ENCODE measurements around the gene PARP14.
"Not testable (repeated sequence)": the region's sequence is repeated elsewhere in the genome, so short reads cannot be mapped to it uniquely, and the experiment has no call there.

Gene PARP14

DNA sequence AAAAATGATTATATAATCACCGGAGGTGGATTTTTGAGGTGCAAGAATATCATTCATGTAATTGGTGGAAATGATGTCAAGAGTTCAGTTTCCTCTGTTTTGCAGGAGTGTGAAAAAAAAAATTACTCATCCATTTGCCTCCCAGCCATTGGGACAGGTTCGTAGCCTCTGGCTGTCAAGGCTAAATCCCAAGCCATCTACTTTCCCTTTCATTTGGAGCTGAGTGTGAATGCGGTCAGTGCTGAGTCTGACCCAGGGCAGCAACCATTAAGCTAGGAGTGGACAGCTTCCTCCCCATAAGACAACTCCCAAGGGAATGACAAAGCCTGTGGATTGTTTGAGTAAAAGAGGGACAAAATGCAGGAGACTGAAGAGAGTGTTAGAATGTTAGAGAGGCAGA is 33.6 kb downstream of the PARP14 start:
- no peak for DNase-seq (ENCODE audit: low read depth in 2 of 2, low spot score in 1 of 2)

DNA sequence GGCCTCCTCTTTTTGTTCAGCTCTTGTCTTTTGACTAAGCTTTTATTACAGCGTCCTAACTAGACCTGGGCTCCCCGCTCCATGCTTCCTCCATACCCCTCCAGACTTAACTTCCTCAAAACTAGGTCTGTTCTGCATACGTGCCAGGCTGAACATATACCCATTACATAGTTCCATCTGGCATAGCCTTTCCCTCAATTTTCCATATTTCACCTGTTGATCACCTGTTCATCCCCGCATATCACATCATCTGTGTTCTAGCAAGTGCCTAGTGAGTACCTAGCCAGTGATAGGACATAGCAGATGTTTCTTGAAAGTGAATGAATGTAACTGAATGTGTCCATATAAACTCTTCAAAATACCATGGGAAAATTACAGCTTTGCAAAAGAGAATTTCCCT is 36.0 kb downstream of the PARP14 start:
- DNase-seq (ENCODE audit: low read depth in 2 of 2, low spot score in 1 of 2): no peak

- DNase-seq (ENCODE audit: low read depth in 2 of 2, low spot score in 1 of 2): no peak
Observed at GRCh38 chr3:122719273-122719921, 38.8 kb downstream of the PARP14 start.

GRCh38 chr3:122725106-122725505 is 44.5 kb downstream of the PARP14 start:
- no peak for DNase-seq (ENCODE audit: low read depth in 2 of 2, low spot score in 1 of 2)

DNA sequence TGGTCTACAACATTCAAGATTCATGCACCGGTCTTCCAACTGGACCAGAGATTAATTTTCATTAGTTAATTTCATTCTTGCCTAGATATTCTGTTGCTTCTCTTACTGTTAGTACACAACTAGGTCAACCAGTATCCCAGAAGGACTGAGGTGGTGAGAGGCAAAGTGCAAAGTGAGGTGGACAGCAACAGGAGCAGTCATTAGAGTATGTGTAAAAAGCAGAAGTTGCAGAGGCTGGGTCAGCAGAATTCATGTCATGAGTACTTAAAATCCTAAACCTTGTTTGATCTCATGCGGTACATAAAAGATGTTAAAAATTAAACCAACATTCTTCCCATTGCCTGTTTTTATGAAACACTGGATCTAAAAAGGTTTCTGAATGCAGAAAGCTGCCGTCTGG is 46.7 kb downstream of the PARP14 start:
- no peak for DNase-seq (ENCODE audit: low read depth in 2 of 2, low spot score in 1 of 2)

- DNase-seq (ENCODE audit: low read depth in 2 of 2, low spot score in 1 of 2): no peak
Observed at GRCh38 chr3:122727766-122728165, 47.1 kb downstream of the PARP14 start.

- no peak for DNase-seq (ENCODE audit: low read depth in 2 of 2, low spot score in 1 of 2)
Observed at GRCh38 chr3:122728186-122728585, 47.5 kb downstream of the PARP14 start.

GRCh38 chr3:122728756-122729514 is 48.3 kb downstream of the PARP14 start:
- no peak for DNase-seq (ENCODE audit: low read depth in 2 of 2, low spot score in 1 of 2)

GRCh38 chr3:122730240-122730639 is 49.6 kb downstream of the PARP14 start:
- no peak for DNase-seq (ENCODE audit: low read depth in 2 of 2, low spot score in 1 of 2)

- not testable (repeated sequence) for DNase-seq (ENCODE audit: low read depth in 2 of 2, low spot score in 1 of 2)
Observed at GRCh38 chr3:122732682-122733525, 52.3 kb downstream of the PARP14 start.

GRCh38 chr3:122739172-122739571 is 58.5 kb downstream of the PARP14 start:
- DNase-seq (ENCODE audit: low read depth in 2 of 2, low spot score in 1 of 2): no peak

DNA sequence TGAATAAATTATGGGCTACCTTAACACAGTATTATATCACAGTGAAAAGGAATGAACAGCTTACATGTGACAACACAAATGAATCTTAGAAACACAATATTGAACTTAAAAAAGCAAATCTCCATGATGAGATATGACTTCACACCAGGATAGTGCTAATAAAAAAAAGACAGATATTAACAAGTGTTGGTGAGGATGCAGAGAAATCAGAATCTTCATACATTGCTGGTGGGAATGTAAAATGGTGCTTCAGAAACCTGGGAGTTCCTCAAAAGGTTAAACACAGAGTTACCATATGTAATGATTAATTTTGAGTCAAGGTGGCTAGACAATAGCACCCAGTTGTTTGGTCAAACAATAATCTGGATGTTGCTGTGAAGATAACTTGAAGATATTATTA is 61.6 kb downstream of the PARP14 start:
- DNase-seq (ENCODE audit: low read depth in 2 of 2, low spot score in 1 of 2): no peak

DNA sequence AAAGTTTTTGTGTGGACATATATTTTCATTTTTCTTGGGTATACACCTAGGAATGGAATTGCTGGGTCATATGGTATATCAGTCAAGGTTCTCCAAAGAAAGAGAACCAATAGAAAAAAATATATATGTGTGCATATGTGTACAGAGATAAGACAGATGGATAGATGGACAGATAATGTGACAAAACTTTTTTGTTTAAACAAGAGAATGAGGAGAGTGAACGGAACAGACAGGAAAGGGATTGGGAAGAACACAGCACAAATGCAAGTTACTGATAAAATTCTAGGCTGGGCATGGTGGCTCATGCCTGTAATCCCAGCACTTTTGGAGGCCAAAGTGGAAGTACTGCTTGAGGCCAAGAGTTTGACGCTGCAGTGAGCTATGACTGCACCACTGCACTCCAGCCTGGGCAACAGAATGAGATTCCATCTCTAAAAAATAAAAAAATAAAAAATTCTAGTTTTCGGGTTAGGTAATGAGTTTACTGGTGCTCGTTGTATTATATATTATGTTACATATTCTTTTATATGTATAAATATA is 63.0 kb downstream of the PARP14 start:
- no peak for DNase-seq (ENCODE audit: low read depth in 2 of 2, low spot score in 1 of 2)

DNA sequence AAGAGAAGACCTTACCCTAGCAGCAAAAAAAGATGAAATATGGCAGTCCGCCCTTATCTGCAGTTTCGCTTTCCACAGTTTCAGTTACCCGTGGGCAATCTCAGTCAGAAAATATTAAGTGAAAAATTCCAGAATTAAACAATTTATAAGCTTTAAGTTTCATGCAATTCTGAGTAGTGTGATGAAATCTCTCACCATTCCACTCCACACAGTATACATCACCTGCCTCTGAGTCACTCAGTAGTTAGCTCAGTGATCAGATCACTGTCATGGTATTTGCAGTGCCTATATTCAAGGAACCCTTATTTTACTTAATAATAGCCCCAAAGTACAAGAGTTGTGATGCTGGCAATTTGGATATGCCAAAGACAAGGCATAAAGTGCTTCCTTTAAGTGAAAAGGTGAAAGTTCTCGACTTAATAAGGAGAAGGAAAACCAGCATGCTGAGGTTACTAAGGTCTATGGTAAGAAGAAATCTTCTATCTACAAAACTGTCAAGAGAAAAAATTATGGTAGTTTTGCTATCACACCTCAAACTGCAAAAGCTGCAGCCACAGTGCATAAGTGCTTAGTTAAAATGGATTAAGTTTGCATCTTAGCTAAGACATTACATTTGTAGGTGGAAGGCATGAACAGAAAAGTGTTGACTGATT is 64.9 kb downstream of the PARP14 start:
- DNase-seq (ENCODE audit: low read depth in 2 of 2, low spot score in 1 of 2): no peak

GRCh38 chr3:122747295-122747694 is 66.7 kb downstream of the PARP14 start:
- DNase-seq (ENCODE audit: low read depth in 2 of 2, low spot score in 1 of 2): not testable (repeated sequence)

DNA sequence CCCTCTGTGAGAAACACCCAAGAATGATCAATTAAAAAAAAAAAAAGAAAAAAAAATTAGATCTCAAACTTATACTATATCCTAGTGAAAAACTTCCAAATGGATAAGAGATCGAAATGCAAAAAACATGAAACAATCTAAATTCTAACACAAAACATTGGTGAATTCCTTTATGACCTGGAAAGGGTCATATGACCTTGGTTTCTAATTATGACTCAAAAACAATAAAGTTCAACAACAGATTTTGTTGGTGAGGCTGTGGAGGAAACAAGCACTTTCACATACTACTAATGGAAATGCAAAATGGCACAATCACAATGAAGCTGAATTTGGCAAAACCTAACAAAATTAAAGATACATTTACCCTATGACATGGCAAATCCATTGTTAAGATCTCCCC is 67.7 kb downstream of the PARP14 start:
- DNase-seq (ENCODE audit: low read depth in 2 of 2, low spot score in 1 of 2): no peak

GRCh38 chr3:122754929-122755328 is 74.3 kb downstream of the PARP14 start:
- no peak for DNase-seq (ENCODE audit: low read depth in 2 of 2, low spot score in 1 of 2)

GRCh38 chr3:122755491-122755890 is 74.9 kb downstream of the PARP14 start:
- no peak for DNase-seq (ENCODE audit: low read depth in 2 of 2, low spot score in 1 of 2)

GRCh38 chr3:122758877-122759560 is 78.4 kb downstream of the PARP14 start:
- no peak for DNase-seq (ENCODE audit: low read depth in 2 of 2, low spot score in 1 of 2)

DNA sequence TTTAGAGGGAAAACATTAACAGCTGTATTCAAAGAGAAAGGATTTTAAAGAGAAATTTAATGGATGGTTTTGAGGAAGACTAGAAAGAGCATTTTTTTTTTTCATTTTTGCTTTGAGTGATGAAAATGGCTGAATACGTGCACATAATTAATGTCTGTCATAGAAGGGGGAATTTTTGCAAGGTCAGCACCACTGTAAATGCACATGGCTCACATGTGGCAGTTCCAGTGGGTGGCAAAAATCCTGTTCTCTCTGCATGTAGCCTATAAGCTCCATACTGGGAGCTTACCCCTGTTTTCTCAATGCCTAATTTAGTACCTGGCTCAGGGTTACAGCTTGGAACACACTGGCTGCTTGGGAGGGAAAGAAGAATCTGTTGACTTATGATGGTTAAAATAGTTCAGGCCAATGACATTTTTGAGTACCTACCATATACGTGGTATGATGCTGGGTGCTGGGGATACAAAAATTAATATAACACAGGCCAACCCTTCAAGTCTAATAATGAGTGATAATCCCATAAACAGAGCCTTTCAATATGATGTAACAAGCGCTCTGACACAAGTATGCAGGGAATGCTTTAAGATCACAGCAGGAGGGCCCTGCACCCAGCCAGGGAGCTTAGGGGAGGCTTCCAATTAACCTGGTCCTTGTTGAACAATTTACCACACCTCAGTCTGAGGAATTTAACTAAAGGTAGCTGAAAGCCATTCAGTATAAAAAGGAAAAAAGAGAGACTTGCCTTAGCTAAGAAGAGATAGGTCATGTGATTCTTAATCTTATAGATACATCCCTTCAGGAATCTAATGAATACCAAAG is 80.0 kb downstream of the PARP14 start:
- DNase-seq (ENCODE audit: low read depth in 2 of 2, low spot score in 1 of 2): no peak

Measured in stimulated activated CD8-positive, alpha-beta memory T cell treated with anti-CD3 and anti-CD28 coated beads, Interleukin-4, amount 100 ng/mL, for 1 hour (primary cell).